Measurements from ENCODE around the gene MYL4.

- no peak for TF ChIP-seq CTCF (IDR thresholded peaks at IDR 0.05; ENCODE audit: insufficient read depth, low read length)
- TF ChIP-seq SPI1 (IDR thresholded peaks at IDR 0.05; ENCODE audit: borderline replicate concordance, low read depth): no peak
- TF ChIP-seq POLR2AphosphoS5 (IDR thresholded peaks at IDR 0.05; ENCODE audit: low read depth): no peak
- TF ChIP-seq REST (IDR thresholded peaks at IDR 0.05; ENCODE audit: insufficient replicate concordance, low read depth): no peak
Measured at GRCh38 chr17:47252766-47253512, 43.8 kb downstream of the MYL4 start.

Data from HL-60 (cell line).